ENCODE results near the gene GAB3. TPM values are rescaled to one million over a fixed set of nuclear protein-coding genes. Genes with fewer than 3 reads are reported as not detected.

GAB3 gene
- total and polyA plus RNA-seq, 2 experiments from 2014 or later, result 0.89 to 1.8 TPM

DNA sequence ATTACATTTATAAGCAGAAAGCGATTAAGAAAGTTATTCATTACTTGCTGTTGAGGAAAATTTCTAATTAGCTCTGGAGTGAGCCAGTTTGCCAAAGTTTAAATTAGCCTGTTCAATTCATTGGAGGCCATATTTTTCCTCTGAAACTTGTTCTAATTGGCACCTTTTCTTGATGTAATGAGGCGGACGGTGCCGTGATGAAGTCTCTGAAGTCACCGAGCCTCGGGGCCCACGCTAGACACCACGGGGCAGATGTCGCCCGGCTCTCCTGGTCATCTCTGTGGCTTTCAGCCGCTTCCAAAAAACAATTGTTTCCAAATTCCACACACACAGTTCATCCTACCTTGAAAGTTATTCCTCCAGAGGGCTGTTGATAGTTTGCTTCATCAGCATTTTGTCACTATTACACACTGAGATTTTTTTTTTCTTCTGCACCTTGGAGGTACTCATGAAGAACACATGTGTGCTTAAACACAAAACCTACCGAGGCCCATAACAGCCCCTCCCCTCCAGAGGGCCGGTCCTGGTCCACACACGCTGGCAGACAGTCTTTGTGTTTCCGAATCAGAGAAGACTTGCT, 93.6 kb downstream of the GAB3 start:
- H3K36me3 Mint-ChIP-seq (ENCODE audit: low read depth), result peaks cover 3% of the 10 kb centered on the region; the same call in 1 of the 3 replicates
- H3K27ac ChIP-seq (ENCODE audit: low read depth), result no peak overlapping the region
- H3K4me3 ChIP-seq, result no peak overlapping the region
- no peaks in the 10 kb centered on the region for H3K27me3 Mint-ChIP-seq (ENCODE audit: insufficient read depth, low read depth, poor library complexity)
- TF ChIP-seq JUNB (IDR thresholded peaks at IDR 0.05; ENCODE audit: unreplicated experiment) (no peak), ZNF331 (CRISPR knock-in tag; IDR thresholded peaks at IDR 0.05; ENCODE audit: low read depth) (no peak), ZNF114 (CRISPR knock-in tag; IDR thresholded peaks at IDR 0.05) (no peak), EZH2phosphoT487 (IDR thresholded peaks at IDR 0.05; ENCODE audit: unreplicated experiment) (no peak), POLR2AphosphoS5 (IDR thresholded peaks at IDR 0.05; ENCODE audit: low read depth) (no peak), NANOG (IDR thresholded peaks at IDR 0.05; ENCODE audit: borderline replicate concordance) (no peak), EZH2 (IDR thresholded peaks at IDR 0.05; ENCODE audit: low read depth, unreplicated experiment) (no peak), STAT1 (IDR thresholded peaks at IDR 0.05; ENCODE audit: unreplicated experiment) (no peak), CREB1 (CRISPR knock-in tag; IDR thresholded peaks at IDR 0.05; ENCODE audit: low read depth) (no peak)
- TF ChIP-seq, protein P1, sequence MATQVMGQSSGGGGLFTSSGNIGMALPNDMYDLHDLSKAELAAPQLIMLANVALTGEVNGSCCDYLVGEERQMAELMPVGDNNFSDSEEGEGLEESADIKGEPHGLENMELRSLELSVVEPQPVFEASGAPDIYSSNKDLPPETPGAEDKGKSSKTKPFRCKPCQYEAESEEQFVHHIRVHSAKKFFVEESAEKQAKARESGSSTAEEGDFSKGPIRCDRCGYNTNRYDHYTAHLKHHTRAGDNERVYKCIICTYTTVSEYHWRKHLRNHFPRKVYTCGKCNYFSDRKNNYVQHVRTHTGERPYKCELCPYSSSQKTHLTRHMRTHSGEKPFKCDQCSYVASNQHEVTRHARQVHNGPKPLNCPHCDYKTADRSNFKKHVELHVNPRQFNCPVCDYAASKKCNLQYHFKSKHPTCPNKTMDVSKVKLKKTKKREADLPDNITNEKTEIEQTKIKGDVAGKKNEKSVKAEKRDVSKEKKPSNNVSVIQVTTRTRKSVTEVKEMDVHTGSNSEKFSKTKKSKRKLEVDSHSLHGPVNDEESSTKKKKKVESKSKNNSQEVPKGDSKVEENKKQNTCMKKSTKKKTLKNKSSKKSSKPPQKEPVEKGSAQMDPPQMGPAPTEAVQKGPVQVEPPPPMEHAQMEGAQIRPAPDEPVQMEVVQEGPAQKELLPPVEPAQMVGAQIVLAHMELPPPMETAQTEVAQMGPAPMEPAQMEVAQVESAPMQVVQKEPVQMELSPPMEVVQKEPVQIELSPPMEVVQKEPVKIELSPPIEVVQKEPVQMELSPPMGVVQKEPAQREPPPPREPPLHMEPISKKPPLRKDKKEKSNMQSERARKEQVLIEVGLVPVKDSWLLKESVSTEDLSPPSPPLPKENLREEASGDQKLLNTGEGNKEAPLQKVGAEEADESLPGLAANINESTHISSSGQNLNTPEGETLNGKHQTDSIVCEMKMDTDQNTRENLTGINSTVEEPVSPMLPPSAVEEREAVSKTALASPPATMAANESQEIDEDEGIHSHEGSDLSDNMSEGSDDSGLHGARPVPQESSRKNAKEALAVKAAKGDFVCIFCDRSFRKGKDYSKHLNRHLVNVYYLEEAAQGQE (IDR thresholded peaks at IDR 0.05; ENCODE audit: unreplicated experiment), result no peak
- TF ChIP-seq, protein P2, sequence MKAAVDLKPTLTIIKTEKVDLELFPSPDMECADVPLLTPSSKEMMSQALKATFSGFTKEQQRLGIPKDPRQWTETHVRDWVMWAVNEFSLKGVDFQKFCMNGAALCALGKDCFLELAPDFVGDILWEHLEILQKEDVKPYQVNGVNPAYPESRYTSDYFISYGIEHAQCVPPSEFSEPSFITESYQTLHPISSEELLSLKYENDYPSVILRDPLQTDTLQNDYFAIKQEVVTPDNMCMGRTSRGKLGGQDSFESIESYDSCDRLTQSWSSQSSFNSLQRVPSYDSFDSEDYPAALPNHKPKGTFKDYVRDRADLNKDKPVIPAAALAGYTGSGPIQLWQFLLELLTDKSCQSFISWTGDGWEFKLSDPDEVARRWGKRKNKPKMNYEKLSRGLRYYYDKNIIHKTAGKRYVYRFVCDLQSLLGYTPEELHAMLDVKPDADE (IDR thresholded peaks at IDR 0.05), result no peak
- TF ChIP-seq, protein P3, sequence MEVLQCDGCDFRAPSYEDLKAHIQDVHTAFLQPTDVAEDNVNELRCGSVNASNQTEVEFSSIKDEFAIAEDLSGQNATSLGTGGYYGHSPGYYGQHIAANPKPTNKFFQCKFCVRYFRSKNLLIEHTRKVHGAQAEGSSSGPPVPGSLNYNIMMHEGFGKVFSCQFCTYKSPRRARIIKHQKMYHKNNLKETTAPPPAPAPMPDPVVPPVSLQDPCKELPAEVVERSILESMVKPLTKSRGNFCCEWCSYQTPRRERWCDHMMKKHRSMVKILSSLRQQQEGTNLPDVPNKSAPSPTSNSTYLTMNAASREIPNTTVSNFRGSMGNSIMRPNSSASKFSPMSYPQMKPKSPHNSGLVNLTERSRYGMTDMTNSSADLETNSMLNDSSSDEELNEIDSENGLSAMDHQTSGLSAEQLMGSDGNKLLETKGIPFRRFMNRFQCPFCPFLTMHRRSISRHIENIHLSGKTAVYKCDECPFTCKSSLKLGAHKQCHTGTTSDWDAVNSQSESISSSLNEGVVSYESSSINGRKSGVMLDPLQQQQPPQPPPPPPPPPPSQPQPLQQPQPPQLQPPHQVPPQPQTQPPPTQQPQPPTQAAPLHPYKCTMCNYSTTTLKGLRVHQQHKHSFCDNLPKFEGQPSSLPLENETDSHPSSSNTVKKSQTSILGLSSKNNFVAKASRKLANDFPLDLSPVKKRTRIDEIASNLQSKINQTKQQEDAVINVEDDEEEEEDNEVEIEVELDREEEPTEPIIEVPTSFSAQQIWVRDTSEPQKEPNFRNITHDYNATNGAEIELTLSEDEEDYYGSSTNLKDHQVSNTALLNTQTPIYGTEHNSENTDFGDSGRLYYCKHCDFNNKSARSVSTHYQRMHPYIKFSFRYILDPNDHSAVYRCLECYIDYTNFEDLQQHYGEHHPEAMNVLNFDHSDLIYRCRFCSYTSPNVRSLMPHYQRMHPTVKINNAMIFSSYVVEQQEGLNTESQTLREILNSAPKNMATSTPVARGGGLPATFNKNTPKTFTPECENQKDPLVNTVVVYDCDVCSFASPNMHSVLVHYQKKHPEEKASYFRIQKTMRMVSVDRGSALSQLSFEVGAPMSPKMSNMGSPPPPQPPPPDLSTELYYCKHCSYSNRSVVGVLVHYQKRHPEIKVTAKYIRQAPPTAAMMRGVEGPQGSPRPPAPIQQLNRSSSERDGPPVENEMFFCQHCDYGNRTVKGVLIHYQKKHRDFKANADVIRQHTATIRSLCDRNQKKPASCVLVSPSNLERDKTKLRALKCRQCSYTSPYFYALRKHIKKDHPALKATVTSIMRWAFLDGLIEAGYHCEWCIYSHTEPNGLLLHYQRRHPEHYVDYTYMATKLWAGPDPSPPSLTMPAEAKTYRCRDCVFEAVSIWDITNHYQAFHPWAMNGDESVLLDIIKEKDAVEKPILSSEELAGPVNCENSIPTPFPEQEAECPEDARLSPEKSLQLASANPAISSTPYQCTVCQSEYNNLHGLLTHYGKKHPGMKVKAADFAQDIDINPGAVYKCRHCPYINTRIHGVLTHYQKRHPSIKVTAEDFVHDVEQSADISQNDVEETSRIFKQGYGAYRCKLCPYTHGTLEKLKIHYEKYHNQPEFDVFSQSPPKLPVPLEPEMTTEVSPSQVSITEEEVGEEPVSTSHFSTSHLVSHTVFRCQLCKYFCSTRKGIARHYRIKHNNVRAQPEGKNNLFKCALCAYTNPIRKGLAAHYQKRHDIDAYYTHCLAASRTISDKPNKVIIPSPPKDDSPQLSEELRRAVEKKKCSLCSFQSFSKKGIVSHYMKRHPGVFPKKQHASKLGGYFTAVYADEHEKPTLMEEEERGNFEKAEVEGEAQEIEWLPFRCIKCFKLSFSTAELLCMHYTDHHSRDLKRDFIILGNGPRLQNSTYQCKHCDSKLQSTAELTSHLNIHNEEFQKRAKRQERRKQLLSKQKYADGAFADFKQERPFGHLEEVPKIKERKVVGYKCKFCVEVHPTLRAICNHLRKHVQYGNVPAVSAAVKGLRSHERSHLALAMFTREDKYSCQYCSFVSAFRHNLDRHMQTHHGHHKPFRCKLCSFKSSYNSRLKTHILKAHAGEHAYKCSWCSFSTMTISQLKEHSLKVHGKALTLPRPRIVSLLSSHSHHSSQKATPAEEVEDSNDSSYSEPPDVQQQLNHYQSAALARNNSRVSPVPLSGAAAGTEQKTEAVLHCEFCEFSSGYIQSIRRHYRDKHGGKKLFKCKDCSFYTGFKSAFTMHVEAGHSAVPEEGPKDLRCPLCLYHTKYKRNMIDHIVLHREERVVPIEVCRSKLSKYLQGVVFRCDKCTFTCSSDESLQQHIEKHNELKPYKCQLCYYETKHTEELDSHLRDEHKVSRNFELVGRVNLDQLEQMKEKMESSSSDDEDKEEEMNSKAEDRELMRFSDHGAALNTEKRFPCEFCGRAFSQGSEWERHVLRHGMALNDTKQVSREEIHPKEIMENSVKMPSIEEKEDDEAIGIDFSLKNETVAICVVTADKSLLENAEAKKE (CRISPR knock-in tag; IDR thresholded peaks at IDR 0.05), result no peak
- TF ChIP-seq, protein P4, sequence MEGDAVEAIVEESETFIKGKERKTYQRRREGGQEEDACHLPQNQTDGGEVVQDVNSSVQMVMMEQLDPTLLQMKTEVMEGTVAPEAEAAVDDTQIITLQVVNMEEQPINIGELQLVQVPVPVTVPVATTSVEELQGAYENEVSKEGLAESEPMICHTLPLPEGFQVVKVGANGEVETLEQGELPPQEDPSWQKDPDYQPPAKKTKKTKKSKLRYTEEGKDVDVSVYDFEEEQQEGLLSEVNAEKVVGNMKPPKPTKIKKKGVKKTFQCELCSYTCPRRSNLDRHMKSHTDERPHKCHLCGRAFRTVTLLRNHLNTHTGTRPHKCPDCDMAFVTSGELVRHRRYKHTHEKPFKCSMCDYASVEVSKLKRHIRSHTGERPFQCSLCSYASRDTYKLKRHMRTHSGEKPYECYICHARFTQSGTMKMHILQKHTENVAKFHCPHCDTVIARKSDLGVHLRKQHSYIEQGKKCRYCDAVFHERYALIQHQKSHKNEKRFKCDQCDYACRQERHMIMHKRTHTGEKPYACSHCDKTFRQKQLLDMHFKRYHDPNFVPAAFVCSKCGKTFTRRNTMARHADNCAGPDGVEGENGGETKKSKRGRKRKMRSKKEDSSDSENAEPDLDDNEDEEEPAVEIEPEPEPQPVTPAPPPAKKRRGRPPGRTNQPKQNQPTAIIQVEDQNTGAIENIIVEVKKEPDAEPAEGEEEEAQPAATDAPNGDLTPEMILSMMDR (conservative IDR thresholded peaks at IDR 0.05; ENCODE audit: low read depth in 2 of 2), result no peak
- ATAC-seq, result no peak
- H3K9me2 ChIP-seq (ENCODE audit: insufficient read depth), result no peaks in the 10 kb centered on the region
- H3K27ac Mint-ChIP-seq, result no peak overlapping the region
- no peaks in the 10 kb centered on the region for H4K20me1 ChIP-seq (replicated peaks; ENCODE audit: insufficient read depth)
- H3K27me3 ChIP-seq (ENCODE audit: insufficient read depth), result no peaks in the 10 kb centered on the region
- H3F3A ChIP-seq (replicated peaks; ENCODE audit: low read depth), result no peaks in the 10 kb centered on the region
- DNase-seq (ENCODE audit: low spot score), result no peak
- no peaks in the 10 kb centered on the region for H3K36me3 ChIP-seq (ENCODE audit: insufficient read depth)
- H2AFZ ChIP-seq, result no peak overlapping the region
- no peak overlapping the region for H3K4me2 ChIP-seq
- no peaks in the 10 kb centered on the region for H3K4me1 ChIP-seq (ENCODE audit: insufficient read depth)
- no peaks in the 10 kb centered on the region for H3K4me1 Mint-ChIP-seq
- H3K4me3 Mint-ChIP-seq, result no peak overlapping the region
- H3K9me3 Mint-ChIP-seq, result peaks cover 3% of the 10 kb centered on the region; the same call in 1 of the 3 replicates
- no peaks in the 10 kb centered on the region for H3K79me2 ChIP-seq (replicated peaks; ENCODE audit: insufficient read depth)
